ENCODE results near the gene DNAH1.
A peak's percentile ranks its signal among the peaks of the same experiment; 100 is the strongest.
"Not testable (repeated sequence)": the region's sequence is repeated elsewhere in the genome, so short reads cannot be mapped to it uniquely, and the experiment has no call there.

Gene DNAH1

GRCh38 chr3:52315977-52316764 is at the start of gene DNAH1:
DNAH1 (plus strand) TSS chr3:52316319; CDS start chr3:52322443, 6,124 bp downstream.
- DNase-seq (ENCODE audit: low read depth in 2 of 2) = no peak

GRCh38 chr3:52268036-52268435 is 48.1 kb upstream of the DNAH1 start:
- no peak for DNase-seq (ENCODE audit: low read depth in 2 of 2)

GRCh38 chr3:52269776-52270175 is 46.3 kb upstream of the DNAH1 start:
- no peak for DNase-seq (ENCODE audit: low read depth in 2 of 2)

- no peak for DNase-seq (ENCODE audit: low read depth in 2 of 2)
Measured at GRCh38 chr3:52270252-52270754, 45.8 kb upstream of the DNAH1 start.

GRCh38 chr3:52272172-52272571 is 43.9 kb upstream of the DNAH1 start:
- not testable (repeated sequence) for DNase-seq (ENCODE audit: low read depth in 2 of 2)

- DNase-seq (ENCODE audit: low read depth in 2 of 2) = no peak
Measured at GRCh38 chr3:52272831-52273230, 43.3 kb upstream of the DNAH1 start.

- not testable (repeated sequence) for DNase-seq (ENCODE audit: low read depth in 2 of 2)
Measured at GRCh38 chr3:52274781-52275180, 41.3 kb upstream of the DNAH1 start.

- peak; percentile 62 to 79 for DNase-seq (ENCODE audit: low read depth in 2 of 2)
Measured at GRCh38 chr3:52277071-52277964, 38.8 kb upstream of the DNAH1 start.

- DNase-seq (ENCODE audit: low read depth in 2 of 2) = peak in 1 of 2 experiments; percentile 45
Measured at GRCh38 chr3:52277972-52278509, 38.1 kb upstream of the DNAH1 start.

- peak; percentile 97 to 99 for DNase-seq (ENCODE audit: low read depth in 2 of 2)
Measured at GRCh38 chr3:52278510-52279069, 37.5 kb upstream of the DNAH1 start, which contains the start of gene WDR82. WDR82 (minus strand) TSS chr3:52278649; CDS start chr3:52278361, 288 bp downstream.

- DNase-seq (ENCODE audit: low read depth in 2 of 2) = no peak
Measured at GRCh38 chr3:52279596-52279995, 36.5 kb upstream of the DNAH1 start.

GRCh38 chr3:52280050-52280461 is 36.1 kb upstream of the DNAH1 start:
- DNase-seq (ENCODE audit: low read depth in 2 of 2) = no peak

GRCh38 chr3:52281981-52282801 is 33.9 kb upstream of the DNAH1 start:
- DNase-seq (ENCODE audit: low read depth in 2 of 2) = no peak

- DNase-seq (ENCODE audit: low read depth in 2 of 2) = no peak
Measured at GRCh38 chr3:52283306-52283705, 32.8 kb upstream of the DNAH1 start.

- not testable (repeated sequence) for DNase-seq (ENCODE audit: low read depth in 2 of 2)
Measured at GRCh38 chr3:52284051-52284450, 32.1 kb upstream of the DNAH1 start.

- DNase-seq (ENCODE audit: low read depth in 2 of 2) = no peak
Measured at GRCh38 chr3:52286777-52287110, 29.4 kb upstream of the DNAH1 start.

GRCh38 chr3:52288674-52289073 is 27.4 kb upstream of the DNAH1 start:
- no peak for DNase-seq (ENCODE audit: low read depth in 2 of 2)

GRCh38 chr3:52289338-52289746 is 26.8 kb upstream of the DNAH1 start:
- DNase-seq (ENCODE audit: low read depth in 2 of 2) = no peak

- no peak for DNase-seq (ENCODE audit: low read depth in 2 of 2)
Measured at GRCh38 chr3:52289747-52290595, 26.1 kb upstream of the DNAH1 start.

Data from stimulated activated CD4-positive, alpha-beta T cell treated with anti-CD3 and anti-CD28 coated beads, Interleukin-12 subunit alpha, Interleukin-12 subunit beta, amount 100 ng/mL, for 24 hours (primary cell).